H9 (cell line): Measurements from ENCODE around the gene FEZ2. TPM values are rescaled to one million over a fixed set of nuclear protein-coding genes. Genes with fewer than 3 reads are reported as not detected.

Experiments
- DNase-seq: peaks from one replicate; pipeline ENCODE4 v3.0.0-alpha.2; 2017
- H2AFZ ChIP-seq: one replicate; pipeline ENCODE4 v1.6.1; 2013; ENCODE audit warnings: mild to moderate bottlenecking, low read length, control low read depth, moderate library complexity
- H2AK5ac ChIP-seq: 2 replicates; pipeline ENCODE4 v1.6.1; 2013; ENCODE audit warnings: low read length, control low read depth, mixed read lengths; ENCODE audit not compliant: insufficient read length
- H2BK120ac ChIP-seq: one replicate; pipeline ENCODE4 v1.6.1; 2013; ENCODE audit warnings: low read depth, mild to moderate bottlenecking, low read length, control low read depth, inconsistent platforms; ENCODE audit not compliant: poor library complexity, severe bottlenecking
- H2BK12ac ChIP-seq: 2 replicates; pipeline ENCODE4 v1.6.1; 2013; ENCODE audit warnings: low read length, control low read depth, mixed read lengths, low read depth; ENCODE audit not compliant: insufficient read length
- H2BK15ac ChIP-seq: 2 replicates; pipeline ENCODE4 v1.6.1; 2013; ENCODE audit warnings: low read depth, low read length, control low read depth
- H2BK20ac ChIP-seq: one replicate; pipeline ENCODE4 v1.6.1; 2013; ENCODE audit warnings: low read depth, mild to moderate bottlenecking, low read length, control low read depth, inconsistent platforms; ENCODE audit not compliant: poor library complexity, severe bottlenecking
- H2BK5ac ChIP-seq: 2 replicates; pipeline ENCODE4 v1.6.1; 2013; ENCODE audit warnings: low read length, control low read depth, mixed read lengths; ENCODE audit not compliant: insufficient read length
- H3K14ac ChIP-seq: 2 replicates; pipeline ENCODE4 v1.6.1; 2013; ENCODE audit warnings: low read length, control low read depth; ENCODE audit not compliant: insufficient read depth
- H3K18ac ChIP-seq: 2 replicates; pipeline ENCODE4 v1.6.1; 2013; ENCODE audit warnings: low read depth, mild to moderate bottlenecking, mixed read lengths, low read length, control low read depth; ENCODE audit not compliant: insufficient read length
- H3K23ac ChIP-seq: 2 replicates; pipeline ENCODE4 v1.6.1; 2013; ENCODE audit warnings: low read length, control low read depth, mixed read lengths, low read depth; ENCODE audit not compliant: insufficient read length
- H3K23me2 ChIP-seq: 2 replicates; pipeline ENCODE4 v1.6.1; 2013; ENCODE audit warnings: low read depth, mild to moderate bottlenecking, mixed read lengths, low read length, control low read depth; ENCODE audit not compliant: insufficient read length, poor library complexity, severe bottlenecking
- H3K27ac ChIP-seq: 2 replicates; pipeline ENCODE4 v1.5.1; 2013; ENCODE audit warnings: low read length, control low read depth, mixed read lengths, low read depth; ENCODE audit not compliant: insufficient read length
- H3K27me3 ChIP-seq: 2 replicates; pipeline ENCODE4 v1.6.1; 2013; ENCODE audit warnings: low read length, control low read depth, inconsistent platforms; ENCODE audit not compliant: insufficient read depth
- H3K4ac ChIP-seq: 2 replicates; pipeline ENCODE4 v1.6.1; 2013; ENCODE audit warnings: low read depth, mild to moderate bottlenecking, control low read depth, inconsistent platforms, low read length, moderate library complexity
- H3K4me1 ChIP-seq: 2 replicates; pipeline ENCODE4 v1.6.1; 2013; ENCODE audit warnings: low read length, control low read depth, inconsistent platforms; ENCODE audit not compliant: insufficient read depth
- H3K4me2 ChIP-seq: 2 replicates; pipeline ENCODE4 v1.6.1; 2013; ENCODE audit warnings: low read length, control low read depth, mixed read lengths; ENCODE audit not compliant: insufficient read length, insufficient read depth
- H3K56ac ChIP-seq: 2 replicates; pipeline ENCODE4 v1.6.1; 2013; ENCODE audit warnings: low read depth, mild to moderate bottlenecking, mixed read lengths, low read length, control low read depth; ENCODE audit not compliant: insufficient read length
- H3K79me1 ChIP-seq: 2 replicates; pipeline ENCODE4 v1.6.1; 2013; ENCODE audit warnings: low read depth, mild to moderate bottlenecking, moderate library complexity, low read length, control low read depth, inconsistent platforms; ENCODE audit not compliant: insufficient read depth, poor library complexity, severe bottlenecking
- H3K79me2 ChIP-seq: 2 replicates; pipeline ENCODE4 v1.6.1; 2013; ENCODE audit warnings: low read length, control low read depth, inconsistent platforms; ENCODE audit not compliant: insufficient read depth
- H3K9ac ChIP-seq: 2 replicates; pipeline ENCODE4 v1.6.1; 2013; ENCODE audit warnings: low read length, control low read depth, mixed read lengths; ENCODE audit not compliant: insufficient read length; ENCODE audit errors: extremely low read depth
- H3K9me3 ChIP-seq: one replicate; pipeline ENCODE4 v1.6.1; 2013; ENCODE audit warnings: low read depth, low read length, inconsistent platforms; ENCODE audit not compliant: control insufficient read depth
- H3T11ph ChIP-seq: one replicate; pipeline ENCODE4 v1.6.1; 2013; ENCODE audit warnings: mild to moderate bottlenecking, low read length, control low read depth, inconsistent platforms
- H4K20me1 ChIP-seq: one replicate; pipeline ENCODE4 v1.6.1; 2013; ENCODE audit not compliant: control insufficient read depth, insufficient read length, insufficient read depth
- H4K5ac ChIP-seq: 2 replicates; pipeline ENCODE4 v1.6.1; 2013; ENCODE audit warnings: low read depth, mild to moderate bottlenecking, mixed read lengths, low read length, control low read depth; ENCODE audit not compliant: insufficient read length
- H4K8ac ChIP-seq: replicated peaks from 2 replicates; pipeline ENCODE4 v1.6.1; 2013; ENCODE audit warnings: low read length, control low read depth, mixed read lengths, low read depth; ENCODE audit not compliant: insufficient read length
- H4K91ac ChIP-seq: 2 replicates; pipeline ENCODE4 v1.6.1; 2013; ENCODE audit warnings: low read depth, mild to moderate bottlenecking, moderate library complexity, mixed read lengths, low read length, control low read depth; ENCODE audit not compliant: insufficient read length
- H3K27ac Mint-ChIP-seq, 3 experiments: 2 replicates in 2 of 3; 3 replicates in 1 of 3; pipeline ENCODE4 v1.8.0; 2020 to 2021; ENCODE audit warnings: mixed read lengths in 3 of 3, mild to moderate bottlenecking in 1 of 3, moderate library complexity in 1 of 3
- H3K27me3 Mint-ChIP-seq: 2 replicates; pipeline ENCODE4 v1.8.0; 2021; ENCODE audit warnings: low read depth, mild to moderate bottlenecking, moderate library complexity, mixed read lengths
- H3K36me3 Mint-ChIP-seq, 3 experiments: 2 replicates in 2 of 3; 3 replicates in 1 of 3; pipeline ENCODE4 v1.8.0; 2020 to 2021; ENCODE audit warnings: low read depth in 3 of 3, mixed read lengths in 3 of 3; ENCODE audit not compliant: insufficient read depth in 1 of 3
- H3K4me1 Mint-ChIP-seq, 2 experiments: 2 replicates each; pipeline ENCODE4 v1.8.0; 2020; ENCODE audit warnings: mixed read lengths in 2 of 2
- H3K4me3 Mint-ChIP-seq, 2 experiments: 2 replicates in 1 of 2; 3 replicates in 1 of 2; pipeline ENCODE4 v1.8.0; 2020 to 2021; ENCODE audit warnings: mild to moderate bottlenecking in 2 of 2, mixed read lengths in 2 of 2, moderate library complexity in 1 of 2
- H3K9me3 Mint-ChIP-seq, 2 experiments: 2 replicates in 1 of 2; 3 replicates in 1 of 2; pipeline ENCODE4 v1.8.0; 2020; ENCODE audit warnings: mild to moderate bottlenecking in 2 of 2, mixed read lengths in 2 of 2, moderate library complexity in 1 of 2
- WGBS: extraction: QIAGEN DNeasy Blood & Tissue Kit; methylation state at CpG from one replicate; pipeline ENCODE4 v1.1.7; 2013; ENCODE audit warnings: missing lambda C conversion rate, low lambda C conversion rate, mixed read lengths; ENCODE audit not compliant: insufficient read length; ENCODE audit errors: extremely low coverage; 5-methylcytosine and 5-hydroxymethylcytosine counted together
- total RNA-seq: library from RNA; stranded (reverse); gene quantifications from 2 replicates; pipeline ENCODE4 v1.2.1, GENCODE V29; 2021
- TF ChIP-seq, protein P1 (sequence below): fragments of 200-600 bp; sonication (generic); conservative IDR thresholded peaks from 3 replicates; pipeline ENCODE4 v1.8.0; 2021; ENCODE audit warnings: antibody characterized with exemption, mild to moderate bottlenecking

FEZ2 gene
- total RNA-seq, 1 experiment from 2014 or later = 27.7 TPM

DNA sequence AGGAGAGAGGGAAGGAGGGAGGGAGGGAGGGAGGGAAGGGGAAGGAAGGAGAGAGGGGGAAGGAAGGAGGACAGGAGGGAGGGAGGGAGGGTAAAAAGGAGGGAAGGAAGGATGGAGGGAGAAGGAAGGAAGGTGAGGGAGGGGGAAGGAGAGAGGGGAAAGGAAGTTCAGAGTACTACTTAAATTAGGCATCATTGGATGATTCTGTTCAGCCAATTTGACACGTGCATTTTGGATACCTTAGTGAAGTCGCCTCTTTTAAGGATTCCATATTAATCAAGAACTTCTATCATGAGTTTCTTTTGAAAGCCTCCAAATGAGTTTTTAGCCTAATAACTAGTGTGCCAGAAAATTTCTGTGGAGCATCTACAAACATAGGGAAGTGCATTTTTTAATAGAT is 62.9 kb downstream of the FEZ2 start:
- Histone ChIP-seq H3K56ac (no peak overlapping the region), H2BK20ac (no peak overlapping the region), H3K4me1 (no peaks in the 10 kb centered on the region), H3K27ac (no peak overlapping the region), H3K9me3 (no peaks in the 10 kb centered on the region), H2AK5ac (no peak overlapping the region), H3K9ac (no peak overlapping the region), H4K91ac (no peak overlapping the region), H2AFZ (no peak overlapping the region), H2BK120ac (no peak overlapping the region), H3K79me1 (no peaks in the 10 kb centered on the region), H3K4ac (no peak overlapping the region), H3K23ac (no peak overlapping the region), H4K5ac (no peak overlapping the region), H2BK15ac (no peak overlapping the region), H3K27me3 (no peaks in the 10 kb centered on the region), H3K18ac (no peak overlapping the region), H2BK5ac (no peak overlapping the region), H3T11ph (no peak overlapping the region), H3K14ac (no peak overlapping the region), H2BK12ac (no peak overlapping the region), H3K23me2 (no peaks in the 10 kb centered on the region), H4K8ac (no peak overlapping the region), H4K20me1 (no peaks in the 10 kb centered on the region), H3K79me2 (no peaks in the 10 kb centered on the region), H3K4me2 (no peak overlapping the region)
- no CpG with 5 or more reads among the region's 2 CpGs for WGBS
- H3K27me3 Mint-ChIP-seq = no peaks in the 10 kb centered on the region
- peaks cover 4 to 5% of the 10 kb centered on the region in 2 experiments for H3K4me1 Mint-ChIP-seq
- no peak for DNase-seq
- no peaks in the 10 kb centered on the region for H3K9me3 Mint-ChIP-seq
- no peak overlapping the region for H3K27ac Mint-ChIP-seq
- TF ChIP-seq, protein P1, sequence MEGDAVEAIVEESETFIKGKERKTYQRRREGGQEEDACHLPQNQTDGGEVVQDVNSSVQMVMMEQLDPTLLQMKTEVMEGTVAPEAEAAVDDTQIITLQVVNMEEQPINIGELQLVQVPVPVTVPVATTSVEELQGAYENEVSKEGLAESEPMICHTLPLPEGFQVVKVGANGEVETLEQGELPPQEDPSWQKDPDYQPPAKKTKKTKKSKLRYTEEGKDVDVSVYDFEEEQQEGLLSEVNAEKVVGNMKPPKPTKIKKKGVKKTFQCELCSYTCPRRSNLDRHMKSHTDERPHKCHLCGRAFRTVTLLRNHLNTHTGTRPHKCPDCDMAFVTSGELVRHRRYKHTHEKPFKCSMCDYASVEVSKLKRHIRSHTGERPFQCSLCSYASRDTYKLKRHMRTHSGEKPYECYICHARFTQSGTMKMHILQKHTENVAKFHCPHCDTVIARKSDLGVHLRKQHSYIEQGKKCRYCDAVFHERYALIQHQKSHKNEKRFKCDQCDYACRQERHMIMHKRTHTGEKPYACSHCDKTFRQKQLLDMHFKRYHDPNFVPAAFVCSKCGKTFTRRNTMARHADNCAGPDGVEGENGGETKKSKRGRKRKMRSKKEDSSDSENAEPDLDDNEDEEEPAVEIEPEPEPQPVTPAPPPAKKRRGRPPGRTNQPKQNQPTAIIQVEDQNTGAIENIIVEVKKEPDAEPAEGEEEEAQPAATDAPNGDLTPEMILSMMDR = no peak
- peaks cover 14 to 31% (median 22%) of the 10 kb centered on the region in 3 experiments for H3K36me3 Mint-ChIP-seq
- no peak overlapping the region for H3K4me3 Mint-ChIP-seq
